Upper lobe of left lung (tissue), 6 donors: Measurements from ENCODE around the gene MNAT1. TPM values are rescaled to one million over a fixed set of nuclear protein-coding genes. Genes with fewer than 3 reads are reported as not detected.
A peak's percentile ranks its signal among the peaks of the same experiment; 100 is the strongest.
"Not testable (repeated sequence)": the region's sequence is repeated elsewhere in the genome, so short reads cannot be mapped to it uniquely, and the experiment has no call there.

Source experiments
- ATAC-seq, 2 donors: fragments of 200-7000 bp; cut with Tn5 transposase; one replicate each; pipeline ENCODE4 v1.9.1; 2022; ENCODE audit warnings: mild to moderate bottlenecking in 2 of 2, moderate library complexity in 2 of 2; ENCODE audit not compliant: low FRiP score in 2 of 2
- DNase-seq, 2 donors: peaks; one replicate each; pipeline ENCODE4 v3.0.0-alpha.2; 2019 to 2020
- H3K27ac ChIP-seq, 4 donors: fragments of 200-600 bp; sonication (generic); one replicate each; pipeline ENCODE4 v1.5.1; 2016 to 2019
- H3K27me3 ChIP-seq, 4 donors: fragments of 200-600 bp; sonication (generic); one replicate each; pipeline ENCODE4 v1.5.1; 2017 to 2019
- H3K36me3 ChIP-seq, 4 donors: fragments of 200-600 bp; sonication (generic); one replicate each; pipeline ENCODE4 v1.5.1; 2016 to 2019
- H3K4me1 ChIP-seq, 4 donors: fragments of 200-600 bp; sonication (generic); one replicate each; pipeline ENCODE4 v1.5.1; 2018 to 2019
- H3K4me3 ChIP-seq, 4 donors: fragments of 200-600 bp; sonication (generic); one replicate each; pipeline ENCODE4 v1.5.1; 2017 to 2019; ENCODE audit warnings: mild to moderate bottlenecking in 2 of 4, moderate library complexity in 1 of 4
- H3K9me3 ChIP-seq, 4 donors: fragments of 200-600 bp; sonication (generic); one replicate each; pipeline ENCODE4 v1.5.1; 2018 to 2019
- CTCF ChIP-seq, 6 experiments: fragments of 450-650 bp in 4 of 6; fragments of 200-600 bp in 2 of 6; sonication (generic) in 2 of 6; IDR thresholded peaks; one replicate each; pipeline ENCODE4 v1.5.1; 2016 to 2019; ENCODE audit warnings: antibody characterized with exemption in 6 of 6
- EP300 ChIP-seq, 4 donors: sonication (generic); formaldehyde crosslinking; IDR thresholded peaks; one replicate each; pipeline ENCODE4 v1.5.1; 2017; ENCODE audit warnings: antibody characterized with exemption in 4 of 4, control low read depth in 2 of 4
- POLR2A ChIP-seq, 4 donors: fragments of 450-650 bp; IDR thresholded peaks; one replicate each; pipeline ENCODE4 v1.5.1; 2016 to 2017; ENCODE audit warnings: antibody characterized with exemption in 4 of 4, mild to moderate bottlenecking in 2 of 4
- POLR2AphosphoS5 ChIP-seq, 2 donors: sonication (generic); formaldehyde crosslinking; IDR thresholded peaks; one replicate each; pipeline ENCODE4 v1.5.1; 2017; ENCODE audit warnings: antibody characterized with exemption in 2 of 2
- WGBS, 2 donors: methylation state at CpG; one replicate each; pipeline ENCODE4 v1.1.5; 2017 to 2018; 5-methylcytosine and 5-hydroxymethylcytosine counted together
- total RNA-seq, 6 donors: library from RNA; depleted of rRNA in 4 of 6; stranded (reverse); fragments of >200 nt in 4 of 6; gene quantifications; one replicate each; pipeline versions ENCODE4 v1.1.0 to v1.2.1, GENCODE V29; 2016 to 2021
- donor health status: DM: no; HTN: no; CAD: no; lungs with moderate emphysema.
- donor health status: DM: no; HTN: yes; CAD: no; lungs with severe emphysema.

MNAT1 gene
- total RNA-seq, 6 donors from 2014 or later, result 15.3 to 66.0 (median 19.9) TPM

GRCh38 chr14:60722357-60723115 is 12.0 kb upstream of the MNAT1 start:
- peaks cover 0 to 31% (median 13%) of the 10 kb centered on the region in 4 donors for H3K27me3 ChIP-seq
- no peaks in the 10 kb centered on the region for H3K36me3 ChIP-seq
- peak; percentile 23 to 87 for DNase-seq
- peak overlapping the region; percentile 58 to 70 (median 62) for H3K4me3 ChIP-seq
- WGBS, 2 donors, result 2 to 3% methylated on average over 19 to 37 of the region's 60 CpGs
- no peak for TF ChIP-seq CTCF (IDR thresholded peaks at IDR 0.05)
- no peak for TF ChIP-seq POLR2AphosphoS5 (IDR thresholded peaks at IDR 0.05)
- TF ChIP-seq POLR2A (IDR thresholded peaks at IDR 0.05), result no peak
- TF ChIP-seq EP300 (IDR thresholded peaks at IDR 0.05), result no peak
- peak in 1 of 2 donors; percentile 42 for ATAC-seq
- H3K27ac ChIP-seq, result peak overlapping the region in 2 of 4 donors; percentile 21 to 74
- H3K4me1 ChIP-seq, result peaks cover 20 to 34% (median 32%) of the 10 kb centered on the region in 4 donors
- no peaks in the 10 kb centered on the region for H3K9me3 ChIP-seq

GRCh38 chr14:60723116-60723906 is 11.2 kb upstream of the MNAT1 start:
- peak overlapping the region in 3 of 4 donors; percentile 19 to 74 (median 43) for H3K27ac ChIP-seq
- ATAC-seq, result peak; percentile 27 to 50
- peak; percentile 45 to 90 for DNase-seq
- no peaks in the 10 kb centered on the region for H3K9me3 ChIP-seq
- H3K4me1 ChIP-seq, result peaks cover 20 to 34% (median 32%) of the 10 kb centered on the region in 4 donors
- H3K27me3 ChIP-seq, result peaks cover 0 to 31% (median 13%) of the 10 kb centered on the region in 4 donors
- TF ChIP-seq POLR2AphosphoS5 (IDR thresholded peaks at IDR 0.05), result no peak
- TF ChIP-seq EP300 (IDR thresholded peaks at IDR 0.05), result no peak
- no peak for TF ChIP-seq CTCF (IDR thresholded peaks at IDR 0.05)
- no peak for TF ChIP-seq POLR2A (IDR thresholded peaks at IDR 0.05)
- no peaks in the 10 kb centered on the region for H3K36me3 ChIP-seq
- peak overlapping the region; percentile 58 to 70 (median 62) for H3K4me3 ChIP-seq
- 0 to 3% methylated on average over 12 to 52 of the region's 78 CpGs for whole genome bisulfite sequencing, 2 donors

- DNase-seq (peak; percentile 82 to 90), ATAC-seq (peak; percentile 83 to 88)
- H3K36me3 ChIP-seq, result no peaks in the 10 kb centered on the region
- H3K27me3 ChIP-seq, result peaks cover 0 to 31% (median 13%) of the 10 kb centered on the region in 4 donors
- H3K4me1 ChIP-seq, result peaks cover 20 to 34% (median 32%) of the 10 kb centered on the region in 4 donors
- H3K4me3 ChIP-seq, result peak within 1 kb of the TSS; percentile 58 to 70 (median 62)
- H3K9me3 ChIP-seq, result no peaks in the 10 kb centered on the region
- 4% methylated on average over 35 to 36 of the region's 36 CpGs for WGBS, 2 donors
- peak in 2 of 4 donors; percentile 42 to 60 for TF ChIP-seq POLR2A (IDR thresholded peaks at IDR 0.05)
- no peak for TF ChIP-seq EP300 (IDR thresholded peaks at IDR 0.05)
- peak in 1 of 2 donors; percentile 43 for TF ChIP-seq POLR2AphosphoS5 (IDR thresholded peaks at IDR 0.05)
- H3K27ac ChIP-seq, result peak within 1 kb of the TSS in 3 of 4 donors; percentile 19 to 74 (median 43)
These were observed 10.5 kb upstream of the MNAT1 start, which contains the start of gene SIX4 for GRCh38 chr14:60723907-60724618. SIX4 (minus strand) TSS chr14:60724351; CDS start chr14:60724074, 277 bp downstream.

GRCh38 chr14:60731291-60731690 is 3.3 kb upstream of the MNAT1 start:
- not testable (repeated sequence) for DNase-seq, H3K27ac ChIP-seq, H3K9me3 ChIP-seq, ATAC-seq, H3K27me3 ChIP-seq, H3K36me3 ChIP-seq, H3K4me3 ChIP-seq
- H3K4me1 ChIP-seq, result peaks cover 10 to 15% (median 13%) of the 10 kb centered on the region in 4 donors
- 93 to 96% methylated on average over 5 of the region's 5 CpGs for WGBS, 2 donors

- TF ChIP-seq POLR2A (IDR thresholded peaks at IDR 0.05), result no peak
- TF ChIP-seq CTCF (IDR thresholded peaks at IDR 0.05), result no peak
- TF ChIP-seq EP300 (IDR thresholded peaks at IDR 0.05), result no peak
- TF ChIP-seq POLR2AphosphoS5 (IDR thresholded peaks at IDR 0.05), result no peak
- WGBS, 2 donors, result 77 to 81% methylated on average over 4 of the region's 4 CpGs
- H3K36me3 ChIP-seq, result no peaks in the 10 kb centered on the region
- H3K27me3 ChIP-seq, result no peaks in the 10 kb centered on the region
- peaks cover 14 to 25% (median 21%) of the 10 kb centered on the region in 4 donors for H3K4me1 ChIP-seq
- DNase-seq (no peak), ATAC-seq (no peak)
- H3K4me3 ChIP-seq, result no peak overlapping the region
- H3K9me3 ChIP-seq, result no peaks in the 10 kb centered on the region
- no peak overlapping the region for H3K27ac ChIP-seq
These were observed 1.6 kb upstream of the MNAT1 start for GRCh38 chr14:60732840-60733483.
